ENCODE results near the gene NAA40. TPM values are rescaled to one million over a fixed set of nuclear protein-coding genes. Genes with fewer than 3 reads are reported as not detected.

Gene NAA40
- total and polyA plus RNA-seq, 2 of the 13 experiments (the other 11 are each of a cell fraction or from before 2014, with no cell fraction given) = 11.1 to 17.9 TPM

DNA sequence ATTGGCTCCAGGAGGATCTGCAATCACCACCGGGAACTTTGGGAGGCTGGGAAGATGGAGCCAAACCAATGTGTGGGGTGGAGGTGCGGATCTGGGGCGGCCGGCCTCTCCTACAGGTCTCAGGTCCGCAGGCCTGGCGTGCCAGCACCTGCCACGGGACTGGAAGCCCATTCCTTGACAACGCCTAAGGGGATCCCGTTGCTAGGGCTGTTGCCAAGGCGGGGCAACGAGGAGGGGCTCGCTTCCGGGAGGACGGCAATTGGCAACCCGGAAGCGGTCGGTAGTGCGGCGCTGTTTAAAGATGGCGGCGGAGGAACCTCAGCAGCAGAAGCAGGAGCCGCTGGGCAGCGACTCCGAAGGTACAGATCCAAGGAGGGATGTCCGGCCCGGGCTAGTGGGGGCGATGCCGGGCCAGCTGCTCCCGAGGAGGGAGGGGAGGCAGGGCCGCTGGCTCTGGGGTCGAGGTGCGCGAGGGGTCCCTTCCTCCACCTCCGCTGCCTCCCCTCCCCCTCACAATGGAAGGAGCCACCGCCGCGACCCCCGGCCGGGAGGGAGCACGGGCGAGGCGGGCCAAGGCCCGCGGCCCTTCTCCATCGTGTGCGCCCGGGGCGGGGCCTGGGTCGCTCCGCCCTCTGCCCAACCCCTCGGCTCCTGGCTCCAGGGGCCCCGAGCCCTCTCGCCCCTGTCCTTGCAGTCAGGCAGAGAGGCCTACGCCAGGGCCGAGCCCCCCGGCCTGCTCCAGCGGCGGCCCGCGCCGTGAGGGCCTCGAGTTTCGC, 47.5 kb downstream of the NAA40 start, which contains the start of gene OTUB1 (continued):
- no peak for TF ChIP-seq ZNF883 (CRISPR knock-in tag; IDR thresholded peaks at IDR 0.05; ENCODE audit: not compliant biosample characterization)
- no peak for TF ChIP-seq ZNF670 (CRISPR knock-in tag; IDR thresholded peaks at IDR 0.05; ENCODE audit: borderline replicate concordance)
- TF ChIP-seq RFXANK (CRISPR knock-in tag; IDR thresholded peaks at IDR 0.05) = 0 out of 2 replicates have a peak, but pooled peaks have one; percentile 64
- no peak for TF ChIP-seq ZNF713 (CRISPR knock-in tag; IDR thresholded peaks at IDR 0.05)
- TF ChIP-seq TMF1 (CRISPR knock-in tag; IDR thresholded peaks at IDR 0.05; ENCODE audit: low read depth) = no peak
- TF ChIP-seq ZNF747 (CRISPR knock-in tag; IDR thresholded peaks at IDR 0.05; ENCODE audit: borderline replicate concordance) = peak; percentile 74; the same call in 1 of the 2 replicates
- TF ChIP-seq REXO4 (CRISPR knock-in tag; IDR thresholded peaks at IDR 0.05; ENCODE audit: borderline replicate concordance) = no peak
- TF ChIP-seq ZNF605 (CRISPR knock-in tag; IDR thresholded peaks at IDR 0.05) = peak; percentile 88
- TF ChIP-seq ARNTL (CRISPR knock-in tag; IDR thresholded peaks at IDR 0.05) = 0 out of 2 replicates have a peak, but pooled peaks have one; percentile 55
- TF ChIP-seq NFATC3 (CRISPR knock-in tag; IDR thresholded peaks at IDR 0.05) = no peak
- TF ChIP-seq ZSCAN25 (CRISPR knock-in tag; IDR thresholded peaks at IDR 0.05) = no peak
- TF ChIP-seq ZNF180 (CRISPR knock-in tag; IDR thresholded peaks at IDR 0.05; ENCODE audit: borderline replicate concordance, low read depth) = no peak
- no peak for TF ChIP-seq SOX6 (IDR thresholded peaks at IDR 0.05)
- TF ChIP-seq SOX6 (CRISPR knock-in tag; IDR thresholded peaks at IDR 0.05) = peak; percentile 45; the same call in 1 of the 2 replicates
- TF ChIP-seq ZBTB7B (CRISPR knock-in tag; IDR thresholded peaks at IDR 0.05) = peak; percentile 77
- TF ChIP-seq KAT7 (CRISPR knock-in tag; IDR thresholded peaks at IDR 0.05; ENCODE audit: borderline replicate concordance) = peak; percentile 80; the same call in 1 of the 2 replicates
- TF ChIP-seq KMT2B (CRISPR knock-in tag; IDR thresholded peaks at IDR 0.05) = 0 out of 2 replicates have a peak, but pooled peaks have one; percentile 41
- TF ChIP-seq ZFP36 (IDR thresholded peaks at IDR 0.05; ENCODE audit: borderline replicate concordance, low read depth, low read length, partially characterized antibody) = no peak
- peak; percentile 74 for TF ChIP-seq ZNF274 (CRISPR knock-in tag; IDR thresholded peaks at IDR 0.05)
- peak; percentile 84; the same call in 1 of the 2 replicates for TF ChIP-seq NFKB2 (CRISPR knock-in tag; IDR thresholded peaks at IDR 0.05; ENCODE audit: borderline replicate concordance)
- peak; percentile 97 for TF ChIP-seq SAP130 (CRISPR knock-in tag; IDR thresholded peaks at IDR 0.05; ENCODE audit: low read depth)
- no peak for TF ChIP-seq SNRNP70 (IDR thresholded peaks at IDR 0.05; ENCODE audit: low read depth, low read length)
- TF ChIP-seq ARNT2 (CRISPR knock-in tag; IDR thresholded peaks at IDR 0.05; ENCODE audit: low read depth) = peak; percentile 45
- TF ChIP-seq EP300 (IDR thresholded peaks at IDR 0.05; ENCODE audit: low read depth in 2 of 2, low read length in 2 of 2) = no peak
- peak; percentile 20; the same call in 1 of the 2 replicates for TF ChIP-seq EP300 (CRISPR knock-in tag; IDR thresholded peaks at IDR 0.05; ENCODE audit: borderline replicate concordance)
- peak; percentile 89 for TF ChIP-seq HOXD1 (CRISPR knock-in tag; IDR thresholded peaks at IDR 0.05)
- no peak; the same call in 1 of the 2 replicates for TF ChIP-seq ZNF253 (CRISPR knock-in tag; IDR thresholded peaks at IDR 0.05; ENCODE audit: borderline replicate concordance)
- peak; percentile 53; the same call in 1 of the 2 replicates for TF ChIP-seq REPIN1 (CRISPR knock-in tag; IDR thresholded peaks at IDR 0.05; ENCODE audit: borderline replicate concordance, low read depth)
- TF ChIP-seq, protein P1, sequence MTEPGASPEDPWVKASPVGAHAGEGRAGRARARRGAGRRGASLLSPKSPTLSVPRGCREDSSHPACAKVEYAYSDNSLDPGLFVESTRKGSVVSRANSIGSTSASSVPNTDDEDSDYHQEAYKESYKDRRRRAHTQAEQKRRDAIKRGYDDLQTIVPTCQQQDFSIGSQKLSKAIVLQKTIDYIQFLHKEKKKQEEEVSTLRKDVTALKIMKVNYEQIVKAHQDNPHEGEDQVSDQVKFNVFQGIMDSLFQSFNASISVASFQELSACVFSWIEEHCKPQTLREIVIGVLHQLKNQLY (CRISPR knock-in tag; IDR thresholded peaks at IDR 0.05) = 0 out of 2 replicates have a peak, but pooled peaks have one; percentile 27
- no peak for TF ChIP-seq NFIC (IDR thresholded peaks at IDR 0.05; ENCODE audit: low read length)
- no peak for TF ChIP-seq ZNF138 (CRISPR knock-in tag; IDR thresholded peaks at IDR 0.05; ENCODE audit: low read depth)
- no peak for TF ChIP-seq ZNF619 (CRISPR knock-in tag; IDR thresholded peaks at IDR 0.05)
- peak; percentile 61; the same call in 1 of the 2 replicates for TF ChIP-seq CAMTA2 (CRISPR knock-in tag; IDR thresholded peaks at IDR 0.05; ENCODE audit: borderline replicate concordance)
- TF ChIP-seq DNMT3B (CRISPR knock-in tag; conservative IDR thresholded peaks at IDR 0.05) = peak; percentile 40; the same call in 1 of the 2 replicates
